Colonic mucosa (tissue), 4 donors: Measurements from ENCODE around the gene POU4F3. TPM values are rescaled to one million over a fixed set of nuclear protein-coding genes. Genes with fewer than 3 reads are reported as not detected.

ENCODE experiments used
- DNase-seq: peaks from one replicate; pipeline ENCODE4 v3.0.0-alpha.2; 2020
- H3K27ac ChIP-seq: fragments of 200-600 bp; one replicate; pipeline ENCODE4 v1.8.0; 2021
- H3K27me3 ChIP-seq: fragments of 200-600 bp; one replicate; pipeline ENCODE4 v1.8.0; 2021
- H3K36me3 ChIP-seq: fragments of 200-600 bp; one replicate; pipeline ENCODE4 v1.8.0; 2021
- H3K4me1 ChIP-seq: fragments of 200-600 bp; one replicate; pipeline ENCODE4 v1.8.0; 2021; ENCODE audit warnings: mild to moderate bottlenecking
- H3K4me3 ChIP-seq: fragments of 200-600 bp; one replicate; pipeline ENCODE4 v1.8.0; 2021
- H3K9ac ChIP-seq, 2 donors: one replicate each; pipeline ENCODE4 v1.7.0; 2013; ENCODE audit warnings: control low read depth in 2 of 2, low read depth in 2 of 2, low read length in 2 of 2
- H3K9me3 ChIP-seq: fragments of 200-600 bp; one replicate; pipeline ENCODE4 v1.8.0; 2021
- intact Hi-C: fragments of 100-400 bp; cut with DNase I; formaldehyde crosslinking; loops from one replicate; pipeline ENCODE4 v1.14.1; 2022
- total RNA-seq, 2 donors: library from RNA; stranded (reverse); fragmentation: NEBNext Ultra II Directional in 1 of 2; extraction: Animal tissue kit (Norgen Biotek cat#: 25700) in 1 of 2; gene quantifications; one replicate each; pipeline ENCODE4 v1.2.1, GENCODE V29; 2021
- TF ChIP-seq, protein P1 (sequence below): fragments of 200-600 bp; IDR thresholded peaks from one replicate; pipeline ENCODE4 v1.8.0; 2022; ENCODE audit warnings: antibody characterized with exemption, mild to moderate bottlenecking
- donor health status: healthy.
- donor health status: DM: no; HTN: no; CAD: no.
- donor health status: DM: no; HTN: no; CAD: no.

Gene POU4F3
- total RNA-seq, 2 donors from 2014 or later = not detected

DNA sequence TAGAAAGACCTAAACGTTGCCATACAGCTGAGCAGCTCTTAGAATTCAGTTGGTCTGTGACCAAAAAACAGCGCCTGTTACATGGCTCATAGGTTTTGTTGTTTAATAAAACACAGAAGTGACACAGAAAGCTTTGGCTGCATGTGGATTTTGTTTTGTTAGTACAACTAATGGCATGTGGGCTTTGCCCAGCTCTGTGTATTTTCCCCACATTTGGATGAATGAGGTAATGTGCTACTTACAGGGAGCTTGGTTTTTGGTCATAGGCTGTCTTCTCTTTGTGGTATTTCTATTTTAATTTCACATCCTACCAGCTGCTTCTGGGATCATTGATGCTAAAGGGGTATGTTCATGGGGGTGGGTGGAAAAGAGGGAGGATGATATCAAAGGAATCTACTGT, 37.0 kb upstream of the POU4F3 start:
- Histone ChIP-seq H3K4me3 (no peak overlapping the region), H3K9ac (no peak overlapping the region), H3K27ac (no peak overlapping the region), H3K9me3 (no peaks in the 10 kb centered on the region), H3K27me3 (no peaks in the 10 kb centered on the region), H3K36me3 (no peaks in the 10 kb centered on the region), H3K4me1 (no peaks in the 10 kb centered on the region)
- DNase-seq = no peak
- intact Hi-C loops = no loop called here
- TF ChIP-seq, protein P1, sequence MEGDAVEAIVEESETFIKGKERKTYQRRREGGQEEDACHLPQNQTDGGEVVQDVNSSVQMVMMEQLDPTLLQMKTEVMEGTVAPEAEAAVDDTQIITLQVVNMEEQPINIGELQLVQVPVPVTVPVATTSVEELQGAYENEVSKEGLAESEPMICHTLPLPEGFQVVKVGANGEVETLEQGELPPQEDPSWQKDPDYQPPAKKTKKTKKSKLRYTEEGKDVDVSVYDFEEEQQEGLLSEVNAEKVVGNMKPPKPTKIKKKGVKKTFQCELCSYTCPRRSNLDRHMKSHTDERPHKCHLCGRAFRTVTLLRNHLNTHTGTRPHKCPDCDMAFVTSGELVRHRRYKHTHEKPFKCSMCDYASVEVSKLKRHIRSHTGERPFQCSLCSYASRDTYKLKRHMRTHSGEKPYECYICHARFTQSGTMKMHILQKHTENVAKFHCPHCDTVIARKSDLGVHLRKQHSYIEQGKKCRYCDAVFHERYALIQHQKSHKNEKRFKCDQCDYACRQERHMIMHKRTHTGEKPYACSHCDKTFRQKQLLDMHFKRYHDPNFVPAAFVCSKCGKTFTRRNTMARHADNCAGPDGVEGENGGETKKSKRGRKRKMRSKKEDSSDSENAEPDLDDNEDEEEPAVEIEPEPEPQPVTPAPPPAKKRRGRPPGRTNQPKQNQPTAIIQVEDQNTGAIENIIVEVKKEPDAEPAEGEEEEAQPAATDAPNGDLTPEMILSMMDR = no peak

DNA sequence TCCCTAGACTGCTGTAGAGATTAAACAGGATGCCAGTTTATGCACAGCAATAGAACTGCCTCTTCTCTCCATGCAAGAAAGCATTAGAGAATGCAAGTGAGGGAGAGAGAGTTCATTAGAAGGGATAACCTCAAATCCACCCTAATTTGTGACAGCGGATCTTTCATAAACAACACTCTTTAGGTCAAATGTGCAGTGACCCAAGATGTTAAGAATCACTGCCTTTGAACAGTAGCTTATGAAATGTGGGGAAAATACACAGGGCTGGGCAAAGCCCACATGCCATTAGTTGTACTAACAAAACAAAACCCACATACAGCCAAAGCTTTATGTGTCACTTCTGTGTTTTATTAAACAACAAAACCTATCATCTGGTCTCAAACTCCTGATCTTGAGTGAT, 36.2 kb upstream of the POU4F3 start:
- H3K4me3 ChIP-seq = no peak overlapping the region
- H3K27ac ChIP-seq = no peak overlapping the region
- H3K27me3 ChIP-seq = no peaks in the 10 kb centered on the region
- DNase-seq = no peak
- no peaks in the 10 kb centered on the region for H3K36me3 ChIP-seq
- no peaks in the 10 kb centered on the region for H3K9me3 ChIP-seq
- intact Hi-C loops = no loop called here
- TF ChIP-seq, protein P1 = no peak
- H3K4me1 ChIP-seq = no peaks in the 10 kb centered on the region
- H3K9ac ChIP-seq = no peak overlapping the region

DNA sequence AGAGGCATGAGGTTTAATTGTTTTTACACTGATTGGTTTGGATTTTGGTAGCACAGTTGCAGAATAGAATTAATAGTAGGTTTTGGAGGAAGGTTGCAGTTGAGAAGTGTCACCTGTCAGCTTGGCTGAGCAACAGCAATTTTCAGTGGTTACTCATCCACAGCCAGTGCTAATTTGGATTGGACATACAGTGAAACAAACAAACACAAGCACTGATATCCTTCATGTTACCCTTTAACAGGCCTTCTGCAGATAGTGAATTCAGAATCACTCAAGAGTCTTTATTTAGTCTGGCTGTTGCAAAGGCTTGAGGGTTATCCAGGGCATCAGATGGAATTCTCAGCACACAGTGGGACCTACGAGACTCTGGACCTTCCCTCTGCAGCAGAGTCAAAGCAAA, 31.8 kb upstream of the POU4F3 start:
- intact Hi-C loops = no loop called here
- Histone ChIP-seq H3K4me3 (no peak overlapping the region), H3K27ac (no peak overlapping the region), H3K4me1 (no peaks in the 10 kb centered on the region), H3K9ac (no peak overlapping the region), H3K9me3 (no peaks in the 10 kb centered on the region), H3K27me3 (no peaks in the 10 kb centered on the region), H3K36me3 (no peaks in the 10 kb centered on the region)
- TF ChIP-seq, protein P1 = no peak
- DNase-seq = no peak

DNA sequence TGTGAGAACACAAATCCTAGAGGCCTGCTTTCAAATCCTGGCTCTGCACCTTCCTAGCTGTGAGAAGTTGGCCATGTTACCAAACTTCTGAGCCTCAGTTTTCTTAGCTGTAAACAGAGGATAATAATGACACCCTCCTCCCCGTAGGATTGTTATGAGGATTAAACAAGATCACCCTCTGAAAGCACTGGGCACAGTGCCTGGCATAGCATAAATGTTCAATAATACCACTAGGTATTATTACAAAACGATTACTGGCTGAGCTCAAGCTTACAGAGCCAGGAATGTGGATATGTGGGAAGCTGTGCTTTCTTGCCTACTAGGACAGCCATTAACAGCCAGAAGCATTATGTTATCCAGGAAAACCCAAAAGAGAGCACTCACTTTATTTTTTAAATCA, 30.8 kb upstream of the POU4F3 start:
- intact Hi-C loops = no loop called here
- DNase-seq = no peak

DNA sequence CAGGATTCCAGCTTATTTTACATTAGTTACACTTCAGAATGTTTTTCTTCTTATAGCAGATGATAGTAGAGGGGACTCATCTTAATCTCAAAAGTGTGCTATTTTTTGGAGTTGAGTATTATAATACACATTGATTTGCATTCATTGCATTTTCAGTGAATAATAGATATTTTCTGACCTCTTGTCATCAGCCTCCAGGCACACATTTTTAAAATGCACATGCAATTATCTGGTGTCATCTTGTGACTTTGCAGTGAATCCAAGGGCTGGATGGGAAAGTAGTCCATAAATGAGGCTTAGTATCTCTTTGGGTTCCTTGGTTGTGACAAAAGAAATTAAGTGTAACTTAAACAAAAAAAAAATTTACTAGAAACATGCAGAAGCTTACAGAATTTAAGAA, 28.1 kb upstream of the POU4F3 start:
- H3K4me1 ChIP-seq = no peaks in the 10 kb centered on the region
- no peak overlapping the region for H3K27ac ChIP-seq
- DNase-seq = no peak
- H3K27me3 ChIP-seq = no peaks in the 10 kb centered on the region
- intact Hi-C loops = no loop called here
- no peaks in the 10 kb centered on the region for H3K36me3 ChIP-seq
- no peak overlapping the region for H3K9ac ChIP-seq
- TF ChIP-seq, protein P1 = no peak
- H3K9me3 ChIP-seq = no peaks in the 10 kb centered on the region
- no peak overlapping the region for H3K4me3 ChIP-seq

More for the DNA sequence above, 30.8 kb upstream of the POU4F3 start:
- Histone ChIP-seq H3K4me1 (no peaks in the 10 kb centered on the region), H3K9me3 (no peaks in the 10 kb centered on the region), H3K36me3 (no peaks in the 10 kb centered on the region), H3K4me3 (no peak overlapping the region), H3K27me3 (no peaks in the 10 kb centered on the region), H3K27ac (no peak overlapping the region), H3K9ac (no peak overlapping the region)
- TF ChIP-seq, protein P1 = no peak

DNA sequence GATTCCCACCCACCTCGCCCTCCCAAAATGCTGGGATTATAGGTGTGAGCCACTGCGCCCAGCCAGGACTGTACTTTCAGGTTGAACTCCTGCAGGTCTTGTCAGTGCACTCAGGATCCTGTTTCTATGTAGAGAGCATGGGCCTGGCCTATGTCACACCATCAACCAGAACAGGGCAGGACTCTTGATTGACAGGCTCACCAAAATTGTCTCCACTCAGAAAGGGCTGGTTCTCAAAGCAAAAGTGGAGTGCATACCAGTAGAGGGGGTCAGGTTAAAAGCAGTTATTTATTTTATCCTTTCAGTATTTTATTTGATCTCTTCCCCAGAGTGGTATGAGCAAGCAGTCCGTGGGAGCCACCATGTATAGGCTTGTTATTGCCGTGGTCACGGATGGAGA, 27.4 kb upstream of the POU4F3 start:
- Histone ChIP-seq H3K9ac (no peak overlapping the region), H3K9me3 (no peaks in the 10 kb centered on the region), H3K4me3 (no peak overlapping the region), H3K27ac (no peak overlapping the region), H3K36me3 (no peaks in the 10 kb centered on the region), H3K4me1 (no peaks in the 10 kb centered on the region), H3K27me3 (no peaks in the 10 kb centered on the region)
- DNase-seq = no peak
- TF ChIP-seq, protein P1 = no peak
- intact Hi-C loops = no loop called here
